NCI-H1436 treated with DMSO at 0.1 percent for 48 hours (cell line): Measurements from ENCODE around the gene PCDHA11.
A peak's percentile ranks its signal among the peaks of the same experiment; 100 is the strongest.
"Not testable (repeated sequence)": the region's sequence is repeated elsewhere in the genome, so short reads cannot be mapped to it uniquely, and the experiment has no call there.

Experiments
- DNase-seq: peaks from one replicate; lab custom pipeline; 2025; lab: John Stamatoyannopoulos, UW

The PCDHA11 gene

GRCh38 chr5:140849831-140850634, 18.7 kb upstream of the PCDHA11 start:
- DNase-seq: not testable (repeated sequence)

GRCh38 chr5:140855772-140856674, 12.7 kb upstream of the PCDHA11 start, which contains the start of gene PCDHA10:
PCDHA10 (plus strand) TSS chr5:140855897; CDS start chr5:140856049, 152 bp downstream.
- no peak for DNase-seq

- no peak for DNase-seq
These were observed 11.4 kb upstream of the PCDHA11 start for GRCh38 chr5:140857177-140857986.

- no peak for DNase-seq
These were observed 10.8 kb upstream of the PCDHA11 start for GRCh38 chr5:140857987-140858240.

GRCh38 chr5:140862441-140863295, 6.1 kb upstream of the PCDHA11 start:
- no peak for DNase-seq

GRCh38 chr5:140869555-140869886, 764 bp downstream of the PCDHA11 start:
- peak; percentile 15 for DNase-seq

GRCh38 chr5:140870221-140871201, 1.8 kb downstream of the PCDHA11 start:
- DNase-seq: no peak

GRCh38 chr5:140875085-140876065, 6.6 kb downstream of the PCDHA11 start, which contains the start of gene PCDHA12:
PCDHA12 (plus strand) TSS chr5:140875308; CDS start chr5:140875473, 165 bp downstream.
- no peak for DNase-seq

GRCh38 chr5:140876541-140877261, 7.9 kb downstream of the PCDHA11 start:
- not testable (repeated sequence) for DNase-seq

GRCh38 chr5:140877262-140877581, 8.5 kb downstream of the PCDHA11 start:
- DNase-seq: no peak

- DNase-seq: no peak
These were observed 13.3 kb downstream of the PCDHA11 start, which contains the start of gene PCDHA13 for GRCh38 chr5:140881889-140882590. PCDHA13 (plus strand) TSS chr5:140882124; CDS start chr5:140882269, 145 bp downstream.

- DNase-seq: no peak
These were observed 13.8 kb downstream of the PCDHA11 start for GRCh38 chr5:140882591-140882899.

GRCh38 chr5:140883373-140883772, 14.6 kb downstream of the PCDHA11 start:
- no peak for DNase-seq

- no peak for DNase-seq
These were observed 15.4 kb downstream of the PCDHA11 start for GRCh38 chr5:140883927-140884697.

- no peak for DNase-seq
These were observed 47.6 kb downstream of the PCDHA11 start for GRCh38 chr5:140916325-140916724.
